NOMO-1 (cell line): ENCODE data around the gene C1QTNF1.

Experiments
- DNase-seq, 2 experiments: peaks; one replicate each; lab custom pipeline; 2025; ENCODE audit not compliant: unreplicated experiment in 2 of 2; lab: John Stamatoyannopoulos, UW

The C1QTNF1 gene

GRCh38 chr17:79023886-79024771, at the start of gene C1QTNF1:
TSS of gene C1QTNF1 (plus strand) at chr17:79024169. CDS start at chr17:79043969, 19,800 bp downstream.
- DNase-seq = no peak

GRCh38 chr17:78974635-78975591, 49.1 kb upstream of the C1QTNF1 start:
- peak in 1 of 2 experiments; percentile 6 for DNase-seq

GRCh38 chr17:78976907-78977680, 46.9 kb upstream of the C1QTNF1 start:
- DNase-seq = no peak

GRCh38 chr17:78977681-78977943, 46.4 kb upstream of the C1QTNF1 start:
- DNase-seq = no peak

GRCh38 chr17:78977997-78978973, 45.7 kb upstream of the C1QTNF1 start:
- no peak for DNase-seq

- DNase-seq = no peak
These were observed 44.0 kb upstream of the C1QTNF1 start, which contains the start of gene LGALS3BP for GRCh38 chr17:78979780-78980623. TSS of gene LGALS3BP (minus strand) at chr17:78979923. CDS start at chr17:78977191, 2,732 bp downstream.

- DNase-seq = no peak
These were observed 43.4 kb upstream of the C1QTNF1 start for GRCh38 chr17:78980624-78980972.

- no peak for DNase-seq
These were observed 42.7 kb upstream of the C1QTNF1 start for GRCh38 chr17:78981010-78981888.

- DNase-seq = no peak
These were observed 38.6 kb upstream of the C1QTNF1 start for GRCh38 chr17:78985395-78985794.

- DNase-seq = peak; percentile 82 to 95
These were observed 37.8 kb upstream of the C1QTNF1 start for GRCh38 chr17:78986048-78986648.

- DNase-seq = peak; percentile 17 to 39
These were observed 37.2 kb upstream of the C1QTNF1 start for GRCh38 chr17:78986649-78987328.

- no peak for DNase-seq
These were observed 35.8 kb upstream of the C1QTNF1 start for GRCh38 chr17:78988152-78988551.

GRCh38 chr17:78990349-78991016, 33.5 kb upstream of the C1QTNF1 start:
- no peak for DNase-seq

GRCh38 chr17:78991017-78991738, 32.8 kb upstream of the C1QTNF1 start:
- no peak for DNase-seq

GRCh38 chr17:78991906-78992532, 31.9 kb upstream of the C1QTNF1 start:
- no peak for DNase-seq
